Measurements from ENCODE around the gene MTTP.

The MTTP gene

GRCh38 chr4:99637174-99637573 is 62.5 kb downstream of the MTTP start:
- no peaks in the 10 kb centered on the region for H3K36me3 ChIP-seq (replicated peaks)
- peaks cover 5% of the 10 kb centered on the region for H3K4me1 ChIP-seq
- in situ Hi-C loops (cut with MboI; ENCODE audit: low sequenced_read_pairs): no loop called here
- DNase-seq (ENCODE audit: low spot score in 2 of 2): no peak
- no peaks in the 10 kb centered on the region for H3K9me3 ChIP-seq
- H3K27me3 ChIP-seq (ENCODE audit: low read depth): peaks cover 9% of the 10 kb centered on the region; the same call in 1 of the 2 replicates
- no peak overlapping the region for H3K4me3 ChIP-seq

- DNase-seq (ENCODE audit: low spot score in 2 of 2): peak in 1 of 2 experiments; percentile 92
- in situ Hi-C loops (cut with MboI; ENCODE audit: low sequenced_read_pairs): no loop called here
- Histone ChIP-seq H3K4me1 (peaks cover 5% of the 10 kb centered on the region), H3K9me3 (no peaks in the 10 kb centered on the region), H3K36me3 (replicated peaks) (no peaks in the 10 kb centered on the region), H3K4me3 (no peak overlapping the region), H3K27me3 (ENCODE audit: low read depth) (peaks cover 12% of the 10 kb centered on the region)
Observed at GRCh38 chr4:99640676-99641075, 66.1 kb downstream of the MTTP start.

GRCh38 chr4:99642725-99643489 is 68.3 kb downstream of the MTTP start:
- no peak for DNase-seq (ENCODE audit: low spot score in 2 of 2)
- Histone ChIP-seq H3K9me3 (no peaks in the 10 kb centered on the region), H3K4me3 (no peak overlapping the region), H3K27me3 (ENCODE audit: low read depth) (peaks cover 15% of the 10 kb centered on the region), H3K4me1 (peaks cover 5% of the 10 kb centered on the region), H3K36me3 (replicated peaks) (no peaks in the 10 kb centered on the region)
- in situ Hi-C loops (cut with MboI; ENCODE audit: low sequenced_read_pairs): no loop called here

GRCh38 chr4:99644453-99644852 is 69.8 kb downstream of the MTTP start:
- Histone ChIP-seq H3K4me3 (no peak overlapping the region), H3K9me3 (no peaks in the 10 kb centered on the region), H3K4me1 (peaks cover 8% of the 10 kb centered on the region), H3K27me3 (ENCODE audit: low read depth) (peaks cover 7% of the 10 kb centered on the region), H3K36me3 (replicated peaks) (no peaks in the 10 kb centered on the region)
- DNase-seq (ENCODE audit: low spot score in 2 of 2): no peak
- in situ Hi-C loops (cut with MboI; ENCODE audit: low sequenced_read_pairs): no loop called here

- peak in 1 of 2 experiments; percentile 58 for DNase-seq (ENCODE audit: low spot score in 2 of 2)
- H3K27me3 ChIP-seq (ENCODE audit: low read depth): peaks cover 7% of the 10 kb centered on the region; the same call in 1 of the 2 replicates
- H3K4me3 ChIP-seq: no peak overlapping the region
- in situ Hi-C loops (cut with MboI; ENCODE audit: low sequenced_read_pairs): no loop called here
- H3K4me1 ChIP-seq: peaks cover 8% of the 10 kb centered on the region
- H3K36me3 ChIP-seq (replicated peaks): no peaks in the 10 kb centered on the region
- no peaks in the 10 kb centered on the region for H3K9me3 ChIP-seq
Observed at GRCh38 chr4:99645036-99645435, 70.4 kb downstream of the MTTP start.

GRCh38 chr4:99645638-99646037 is 71.0 kb downstream of the MTTP start:
- H3K27me3 ChIP-seq (ENCODE audit: low read depth): peaks cover 7% of the 10 kb centered on the region; the same call in 1 of the 2 replicates
- H3K36me3 ChIP-seq (replicated peaks): no peaks in the 10 kb centered on the region
- H3K4me3 ChIP-seq: no peak overlapping the region
- in situ Hi-C loops (cut with MboI; ENCODE audit: low sequenced_read_pairs): no loop called here
- DNase-seq (ENCODE audit: low spot score in 2 of 2): no peak
- H3K9me3 ChIP-seq: no peaks in the 10 kb centered on the region
- H3K4me1 ChIP-seq: peaks cover 3% of the 10 kb centered on the region; the same call in 1 of the 2 replicates

GRCh38 chr4:99647071-99647470 is 72.4 kb downstream of the MTTP start:
- no peaks in the 10 kb centered on the region for H3K9me3 ChIP-seq
- H3K4me1 ChIP-seq: peaks cover 3% of the 10 kb centered on the region; the same call in 1 of the 2 replicates
- H3K4me3 ChIP-seq: no peak overlapping the region
- in situ Hi-C loops (cut with MboI; ENCODE audit: low sequenced_read_pairs): no loop called here
- no peaks in the 10 kb centered on the region for H3K36me3 ChIP-seq (replicated peaks)
- DNase-seq (ENCODE audit: low spot score in 2 of 2): no peak
- H3K27me3 ChIP-seq (ENCODE audit: low read depth): peaks cover 7% of the 10 kb centered on the region; the same call in 1 of the 2 replicates

GRCh38 chr4:99648321-99648720 is 73.7 kb downstream of the MTTP start:
- Histone ChIP-seq H3K36me3 (replicated peaks) (no peaks in the 10 kb centered on the region), H3K9me3 (no peaks in the 10 kb centered on the region), H3K27me3 (ENCODE audit: low read depth) (0 out of 2 replicates have a peak, but pooled peaks cover 3% of the 10 kb centered on the region), H3K4me3 (no peak overlapping the region), H3K4me1 (peaks cover 3% of the 10 kb centered on the region; the same call in 1 of the 2 replicates)
- in situ Hi-C loops (cut with MboI; ENCODE audit: low sequenced_read_pairs): no loop called here
- peak; percentile 18 to 23 for DNase-seq (ENCODE audit: low spot score in 2 of 2)

GRCh38 chr4:99649208-99649607 is 74.6 kb downstream of the MTTP start:
- 0 out of 2 replicates have a peak, but pooled peaks cover 3% of the 10 kb centered on the region for H3K27me3 ChIP-seq (ENCODE audit: low read depth)
- no peak for DNase-seq (ENCODE audit: low spot score in 2 of 2)
- no peak overlapping the region for H3K4me3 ChIP-seq
- H3K4me1 ChIP-seq: peaks cover 3% of the 10 kb centered on the region; the same call in 1 of the 2 replicates
- no peaks in the 10 kb centered on the region for H3K36me3 ChIP-seq (replicated peaks)
- H3K9me3 ChIP-seq: no peaks in the 10 kb centered on the region
- in situ Hi-C loops (cut with MboI; ENCODE audit: low sequenced_read_pairs): no loop called here

- in situ Hi-C loops (cut with MboI; ENCODE audit: low sequenced_read_pairs): no loop called here
- no peak overlapping the region for H3K4me3 ChIP-seq
- no peaks in the 10 kb centered on the region for H3K36me3 ChIP-seq (replicated peaks)
- 0 out of 2 replicates have a peak, but pooled peaks cover 3% of the 10 kb centered on the region for H3K27me3 ChIP-seq (ENCODE audit: low read depth)
- DNase-seq (ENCODE audit: low spot score in 2 of 2): no peak
- H3K9me3 ChIP-seq: no peaks in the 10 kb centered on the region
- H3K4me1 ChIP-seq: peaks cover 3% of the 10 kb centered on the region; the same call in 1 of the 2 replicates
Observed at GRCh38 chr4:99649778-99650177, 75.2 kb downstream of the MTTP start.

- H3K27me3 ChIP-seq (ENCODE audit: low read depth): no peaks in the 10 kb centered on the region
- H3K36me3 ChIP-seq (replicated peaks): no peaks in the 10 kb centered on the region
- peaks cover 3% of the 10 kb centered on the region; the same call in 1 of the 2 replicates for H3K4me1 ChIP-seq
- in situ Hi-C loops (cut with MboI; ENCODE audit: low sequenced_read_pairs): no loop called here
- H3K9me3 ChIP-seq: no peaks in the 10 kb centered on the region
- no peak for DNase-seq (ENCODE audit: low spot score in 2 of 2)
- no peak overlapping the region for H3K4me3 ChIP-seq
Observed at GRCh38 chr4:99651016-99651769, 76.6 kb downstream of the MTTP start.

- no peaks in the 10 kb centered on the region for H3K27me3 ChIP-seq (ENCODE audit: low read depth)
- no peak overlapping the region for H3K4me3 ChIP-seq
- no peaks in the 10 kb centered on the region for H3K36me3 ChIP-seq (replicated peaks)
- H3K4me1 ChIP-seq: peaks cover 3% of the 10 kb centered on the region; the same call in 1 of the 2 replicates
- DNase-seq (ENCODE audit: low spot score in 2 of 2): no peak
- no peaks in the 10 kb centered on the region for H3K9me3 ChIP-seq
- in situ Hi-C loops (cut with MboI; ENCODE audit: low sequenced_read_pairs): no loop called here
Observed at GRCh38 chr4:99651811-99652485, 77.3 kb downstream of the MTTP start.

- no peaks in the 10 kb centered on the region for H3K9me3 ChIP-seq
- in situ Hi-C loops (cut with MboI; ENCODE audit: low sequenced_read_pairs): no loop called here
- H3K4me1 ChIP-seq: peaks cover 3% of the 10 kb centered on the region; the same call in 1 of the 2 replicates
- DNase-seq (ENCODE audit: low spot score in 2 of 2): no peak
- H3K27me3 ChIP-seq (ENCODE audit: low read depth): no peaks in the 10 kb centered on the region
- no peaks in the 10 kb centered on the region for H3K36me3 ChIP-seq (replicated peaks)
- H3K4me3 ChIP-seq: no peak overlapping the region
Observed at GRCh38 chr4:99652596-99653436, 78.2 kb downstream of the MTTP start.

Measured in HAP-1 (cell line).